UCSD-AML1 (cell line): Measurements from ENCODE around the gene TRPV4.

Experiments used
- DNase-seq: peaks from one replicate; lab custom pipeline; 2025; ENCODE audit not compliant: unreplicated experiment; lab: John Stamatoyannopoulos, UW

TRPV4 gene

GRCh38 chr12:109829667-109830066 lies 3.5 kb downstream of the TRPV4 start:
- no peak for DNase-seq

- DNase-seq, result no peak
These were observed 4.3 kb downstream of the TRPV4 start for GRCh38 chr12:109828754-109829511.

GRCh38 chr12:109827566-109828550 lies 5.3 kb downstream of the TRPV4 start:
- peak; percentile 23 for DNase-seq

DNA sequence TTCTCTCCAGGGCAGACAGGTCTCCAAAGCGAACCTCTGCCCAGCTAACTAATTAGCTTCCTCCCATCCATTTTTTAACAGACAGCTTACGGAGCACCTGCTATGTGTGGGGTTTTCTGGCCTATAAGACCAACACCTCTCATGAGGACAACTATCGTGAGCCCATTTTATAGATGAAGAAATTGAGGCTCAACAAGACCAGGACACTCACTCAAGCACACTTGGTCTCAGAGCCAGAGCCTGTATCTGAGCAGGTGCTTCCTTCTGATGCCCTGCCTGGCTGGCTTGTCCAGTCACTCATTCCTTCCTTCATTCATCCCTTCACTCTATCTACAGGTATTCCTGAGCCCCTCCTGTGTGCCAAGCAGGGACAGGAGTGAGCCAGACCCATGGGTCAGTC lies 6.1 kb downstream of the TRPV4 start:
- DNase-seq, result no peak

DNA sequence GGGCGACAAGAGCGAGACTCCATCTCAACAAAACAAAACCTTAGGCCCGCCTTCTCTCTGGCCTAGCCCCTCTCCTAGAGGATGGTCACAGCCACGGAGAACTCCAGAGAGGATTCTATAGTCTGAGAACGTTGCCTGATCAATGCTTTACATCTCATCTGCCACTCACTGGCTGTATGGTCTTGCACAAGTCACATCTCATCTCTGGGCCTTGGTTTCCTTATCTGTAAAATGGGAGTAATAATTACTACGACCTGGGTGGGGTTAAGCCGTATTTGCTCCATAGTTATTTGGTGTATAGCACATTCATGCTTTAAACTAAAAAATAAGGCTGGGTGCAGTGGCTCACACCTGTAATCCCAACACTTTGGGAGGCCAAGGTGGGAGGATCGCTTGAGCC lies 8.5 kb downstream of the TRPV4 start:
- no peak for DNase-seq

GRCh38 chr12:109822951-109823411 lies 10.2 kb downstream of the TRPV4 start:
- no peak for DNase-seq

DNA sequence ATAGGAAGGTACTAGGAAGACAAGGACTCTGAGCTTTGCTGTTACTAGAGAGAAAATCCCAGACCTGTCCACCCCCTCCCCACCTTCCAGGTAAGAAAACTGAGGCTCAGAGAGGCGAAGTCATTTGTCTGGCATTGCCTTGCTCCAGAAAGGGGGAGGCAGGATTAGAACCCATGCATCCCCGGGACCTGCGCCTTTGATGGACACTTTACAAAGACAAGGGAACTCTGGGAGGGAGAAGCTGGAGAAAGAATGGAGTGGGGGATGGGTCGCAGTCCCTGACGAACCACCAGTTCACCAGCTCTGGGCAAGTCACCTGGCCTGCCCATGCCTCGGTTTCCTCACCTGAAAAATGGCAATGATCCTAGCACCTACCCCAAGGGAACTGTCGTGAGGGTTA lies 10.8 kb downstream of the TRPV4 start:
- no peak for DNase-seq

DNA sequence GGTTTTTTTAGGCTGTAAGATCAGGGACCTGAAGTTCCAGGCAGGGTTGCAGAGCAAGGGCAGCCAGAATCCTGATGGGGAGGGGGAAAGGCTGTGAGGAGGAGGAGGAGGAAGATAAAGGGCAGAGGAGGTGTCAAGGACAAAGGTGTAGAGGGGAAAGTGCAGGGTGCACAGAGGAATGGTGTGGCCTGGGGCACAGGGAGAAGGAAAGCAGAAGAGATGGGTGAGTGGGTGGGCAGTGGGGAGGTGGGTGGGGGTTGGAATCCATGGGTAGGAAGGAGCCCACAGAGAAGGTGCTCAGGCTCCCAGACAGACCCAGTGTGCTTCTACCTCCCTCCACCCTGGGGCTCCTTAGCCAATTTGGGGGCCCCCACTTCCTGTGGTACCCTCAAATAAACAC lies 11.2 kb downstream of the TRPV4 start:
- DNase-seq, result no peak

DNA sequence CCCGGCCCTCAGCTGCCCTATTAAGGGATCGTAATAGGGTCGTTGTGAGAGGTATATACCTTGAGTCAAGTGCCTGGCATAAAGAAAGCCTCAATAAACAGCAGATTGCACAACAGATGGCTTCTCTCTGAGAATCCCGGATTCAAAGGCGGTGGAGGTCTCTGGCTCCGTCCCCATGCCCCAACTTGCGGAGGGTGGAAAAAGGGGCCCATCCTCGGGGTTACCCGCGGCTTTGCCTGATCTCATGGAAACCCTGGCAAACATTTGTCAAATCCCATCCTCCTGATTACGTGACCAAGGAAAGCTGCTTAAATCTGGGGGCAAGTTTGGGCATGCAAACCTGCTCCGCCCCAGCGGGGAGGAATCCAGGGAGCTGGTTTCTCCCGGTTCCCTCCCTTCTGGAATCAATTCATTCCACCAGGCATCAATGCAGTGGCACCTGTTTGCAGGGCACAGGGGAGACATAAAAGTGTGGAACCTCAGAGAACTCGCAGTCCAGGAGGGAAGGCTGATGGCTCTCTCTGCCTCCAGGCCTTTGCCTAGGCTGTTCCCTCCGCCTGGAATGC lies 12.3 kb downstream of the TRPV4 start:
- no peak for DNase-seq

- no peak for DNase-seq
These were observed 14.2 kb downstream of the TRPV4 start for GRCh38 chr12:109818905-109819500.

DNA sequence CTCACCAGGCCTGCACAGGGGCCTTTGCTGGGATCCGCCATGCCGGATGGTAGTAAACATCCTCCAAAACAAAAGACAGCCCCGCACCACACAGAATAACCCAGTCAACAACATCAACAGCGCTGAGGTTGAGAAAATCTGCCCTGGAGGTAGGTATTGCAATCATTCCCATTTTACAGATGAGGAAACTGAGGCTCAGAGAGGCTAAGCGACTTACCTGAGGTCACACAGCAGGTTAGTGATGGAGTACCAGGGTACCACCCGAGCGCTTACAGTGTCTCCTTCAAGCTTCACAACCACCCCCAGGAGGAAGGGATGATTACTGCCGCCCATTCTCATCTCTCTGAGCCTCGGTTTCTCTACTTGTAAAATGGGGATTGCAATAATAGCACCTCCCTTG lies 14.9 kb downstream of the TRPV4 start:
- no peak for DNase-seq

- DNase-seq, result no peak
These were observed 15.5 kb downstream of the TRPV4 start for GRCh38 chr12:109817627-109818231.

- no peak for DNase-seq
These were observed 16.3 kb downstream of the TRPV4 start for GRCh38 chr12:109816870-109817269.

- DNase-seq, result no peak
These were observed 17.2 kb downstream of the TRPV4 start for GRCh38 chr12:109815757-109816617.

DNA sequence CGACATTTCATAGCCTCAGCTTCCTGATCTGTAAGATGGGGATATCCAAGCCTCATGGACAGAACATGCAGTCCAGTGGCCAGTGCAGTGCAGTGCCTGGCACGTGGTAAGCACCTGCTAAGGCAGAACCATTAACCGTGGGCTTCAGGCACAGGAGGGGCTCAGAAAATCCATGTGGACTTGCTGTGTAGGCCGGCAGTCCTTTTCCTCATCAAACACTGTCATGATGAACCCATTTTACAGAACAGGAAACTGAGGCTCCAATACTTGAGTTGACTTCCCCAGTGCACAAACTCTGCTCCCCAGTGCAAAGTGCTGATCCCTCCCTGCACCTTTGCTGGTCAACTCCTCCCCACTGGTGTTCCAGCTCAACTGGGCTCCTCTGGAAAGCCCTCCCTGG lies 18.0 kb downstream of the TRPV4 start:
- DNase-seq, result no peak

DNA sequence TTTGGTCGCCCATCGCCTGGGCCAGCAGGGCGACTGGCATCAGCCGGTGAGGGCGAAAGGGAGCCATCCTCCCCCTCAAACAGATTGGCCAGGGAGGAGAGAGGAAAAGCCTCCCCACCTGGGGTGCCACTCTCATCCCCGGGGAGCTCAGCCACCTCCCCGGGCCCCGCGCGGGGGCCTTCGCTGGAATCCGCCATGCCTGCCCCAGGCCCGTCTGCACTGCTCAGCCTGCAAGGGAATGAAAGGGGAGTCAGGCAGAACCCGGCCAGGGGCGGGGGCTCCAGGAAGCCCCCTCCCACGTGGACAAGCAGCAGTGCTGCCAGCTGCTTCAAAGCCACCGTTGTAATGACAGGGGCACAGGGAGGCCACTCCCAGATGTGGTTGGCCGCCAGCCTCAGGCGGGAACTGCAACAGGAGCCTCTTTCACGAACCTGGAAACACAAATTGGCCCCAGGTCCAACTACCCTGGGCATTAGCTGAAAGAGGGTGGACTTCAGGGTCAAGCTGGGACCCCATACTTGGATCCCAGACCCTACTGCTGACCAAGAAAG lies 18.5 kb downstream of the TRPV4 start:
- DNase-seq, result no peak

- no peak for DNase-seq
These were observed 19.3 kb downstream of the TRPV4 start for GRCh38 chr12:109813810-109814416.

DNA sequence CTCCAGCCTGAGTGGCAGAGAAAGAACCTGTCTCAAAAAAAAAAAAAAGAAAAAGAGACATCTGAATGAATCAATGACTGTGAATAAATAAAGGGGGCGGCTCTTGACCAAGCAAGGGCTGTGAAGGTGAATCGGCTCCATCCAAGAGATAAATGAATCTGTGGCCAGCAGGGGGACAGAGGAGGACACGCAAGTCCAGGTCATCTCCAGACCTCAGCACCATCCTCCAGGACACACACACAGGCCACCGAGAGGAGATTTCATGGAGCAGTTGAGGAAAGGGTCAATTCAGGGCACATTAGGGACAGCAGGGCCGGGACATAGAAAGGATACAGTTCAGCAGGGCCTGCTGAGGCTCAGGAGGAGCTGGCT lies 21.6 kb downstream of the TRPV4 start:
- DNase-seq, result no peak

GRCh38 chr12:109810954-109811623 lies 22.1 kb downstream of the TRPV4 start:
- DNase-seq, result no peak
